ENCODE data around the gene TRIP11.
"Not testable (repeated sequence)": the region's sequence is repeated elsewhere in the genome, so short reads cannot be mapped to it uniquely, and the experiment has no call there.

- TF ChIP-seq CTCF, POLR2A (IDR thresholded peaks at IDR 0.05): not testable (repeated sequence)
Measured at GRCh38 chr14:92041766-92042165, 1.9 kb upstream of the TRIP11 start.
